Type B pancreatic cell (in vitro differentiated cells): ENCODE measurements around the gene IL17A. TPM values are rescaled to one million over a fixed set of nuclear protein-coding genes. Genes with fewer than 3 reads are reported as not detected.

Source experiments
- DNase-seq: peaks from one replicate; pipeline ENCODE4 v3.0.0; 2021; ENCODE audit warnings: mixed read lengths; ENCODE audit not compliant: unreplicated experiment; ENCODE audit errors: extremely low spot score
- H3K27ac Mint-ChIP-seq: 2 replicates; pipeline ENCODE4 v1.8.0; 2021; ENCODE audit warnings: mild to moderate bottlenecking, mixed read lengths
- H3K27me3 Mint-ChIP-seq: 2 replicates; pipeline ENCODE4 v1.8.0; 2021; ENCODE audit warnings: mixed read lengths
- H3K36me3 Mint-ChIP-seq: 2 replicates; pipeline ENCODE4 v1.8.0; 2021; ENCODE audit warnings: mixed read lengths
- H3K4me1 Mint-ChIP-seq: one replicate; pipeline ENCODE4 v1.8.0; 2021; ENCODE audit warnings: mixed read lengths; ENCODE audit not compliant: unreplicated experiment
- H3K4me3 Mint-ChIP-seq: 2 replicates; pipeline ENCODE4 v1.8.0; 2021; ENCODE audit warnings: mild to moderate bottlenecking, mixed read lengths
- H3K9me3 Mint-ChIP-seq: 2 replicates; pipeline ENCODE4 v1.8.0; 2021; ENCODE audit warnings: mixed read lengths
- long read RNA-seq: library from polyadenylated mRNA; unstranded; transcript quantifications from one replicate; pipeline ENCODE4 v2.0.0, GENCODE V29; 2020
- total RNA-seq: library from RNA; stranded (reverse); gene quantifications from 2 replicates; pipeline ENCODE4 v1.2.1, GENCODE V29; 2021; ENCODE audit warnings: low replicate concordance
- TF ChIP-seq, protein P1 (sequence below): fragments of 200-600 bp; sonication (generic); conservative IDR thresholded peaks from 2 replicates; pipeline ENCODE4 v1.5.0; 2021; ENCODE audit warnings: antibody characterized with exemption, mild to moderate bottlenecking

IL17A gene
- 0.17 TPM in 1 of 2 replicates, not detected in the other for total RNA-seq
- long read RNA-seq = 0 reads

GRCh38 chr6:52186075-52186474 is at the start of gene IL17A:
IL17A (plus strand) TSS chr6:52186375; CDS start chr6:52186432, 57 bp downstream.
- no peaks in the 10 kb centered on the region for H3K9me3 Mint-ChIP-seq
- H3K36me3 Mint-ChIP-seq = no peaks in the 10 kb centered on the region
- no peak within 1 kb of the TSS for H3K4me3 Mint-ChIP-seq
- H3K4me1 Mint-ChIP-seq = no peaks in the 10 kb centered on the region
- TF ChIP-seq, protein P1, sequence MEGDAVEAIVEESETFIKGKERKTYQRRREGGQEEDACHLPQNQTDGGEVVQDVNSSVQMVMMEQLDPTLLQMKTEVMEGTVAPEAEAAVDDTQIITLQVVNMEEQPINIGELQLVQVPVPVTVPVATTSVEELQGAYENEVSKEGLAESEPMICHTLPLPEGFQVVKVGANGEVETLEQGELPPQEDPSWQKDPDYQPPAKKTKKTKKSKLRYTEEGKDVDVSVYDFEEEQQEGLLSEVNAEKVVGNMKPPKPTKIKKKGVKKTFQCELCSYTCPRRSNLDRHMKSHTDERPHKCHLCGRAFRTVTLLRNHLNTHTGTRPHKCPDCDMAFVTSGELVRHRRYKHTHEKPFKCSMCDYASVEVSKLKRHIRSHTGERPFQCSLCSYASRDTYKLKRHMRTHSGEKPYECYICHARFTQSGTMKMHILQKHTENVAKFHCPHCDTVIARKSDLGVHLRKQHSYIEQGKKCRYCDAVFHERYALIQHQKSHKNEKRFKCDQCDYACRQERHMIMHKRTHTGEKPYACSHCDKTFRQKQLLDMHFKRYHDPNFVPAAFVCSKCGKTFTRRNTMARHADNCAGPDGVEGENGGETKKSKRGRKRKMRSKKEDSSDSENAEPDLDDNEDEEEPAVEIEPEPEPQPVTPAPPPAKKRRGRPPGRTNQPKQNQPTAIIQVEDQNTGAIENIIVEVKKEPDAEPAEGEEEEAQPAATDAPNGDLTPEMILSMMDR = no peak
- peaks cover 38% of the 10 kb centered on the region for H3K27me3 Mint-ChIP-seq
- DNase-seq = no peak
- no peak within 1 kb of the TSS for H3K27ac Mint-ChIP-seq

- no peaks in the 10 kb centered on the region for H3K9me3 Mint-ChIP-seq
- peaks cover 20% of the 10 kb centered on the region for H3K27me3 Mint-ChIP-seq
- H3K4me3 Mint-ChIP-seq = no peak overlapping the region
- no peaks in the 10 kb centered on the region for H3K4me1 Mint-ChIP-seq
- TF ChIP-seq, protein P1 = no peak
- DNase-seq = no peak
- H3K36me3 Mint-ChIP-seq = no peaks in the 10 kb centered on the region
- no peak overlapping the region for H3K27ac Mint-ChIP-seq
Observed at GRCh38 chr6:52136934-52137467, 49.2 kb upstream of the IL17A start.

- Mint-ChIP-seq H3K4me1 (no peaks in the 10 kb centered on the region), H3K27me3 (peaks cover 25% of the 10 kb centered on the region), H3K9me3 (no peaks in the 10 kb centered on the region), H3K4me3 (no peak overlapping the region), H3K27ac (no peak overlapping the region), H3K36me3 (no peaks in the 10 kb centered on the region)
- TF ChIP-seq, protein P1 = no peak
- DNase-seq = no peak
Observed at GRCh38 chr6:52138284-52138683, 47.9 kb upstream of the IL17A start.

- H3K27ac Mint-ChIP-seq = no peak overlapping the region
- no peaks in the 10 kb centered on the region for H3K9me3 Mint-ChIP-seq
- no peak for DNase-seq
- H3K4me1 Mint-ChIP-seq = no peaks in the 10 kb centered on the region
- TF ChIP-seq, protein P1 = no peak
- no peaks in the 10 kb centered on the region for H3K36me3 Mint-ChIP-seq
- H3K4me3 Mint-ChIP-seq = no peak overlapping the region
- peaks cover 29% of the 10 kb centered on the region for H3K27me3 Mint-ChIP-seq
Observed at GRCh38 chr6:52139985-52140680, 46.0 kb upstream of the IL17A start.

DNA sequence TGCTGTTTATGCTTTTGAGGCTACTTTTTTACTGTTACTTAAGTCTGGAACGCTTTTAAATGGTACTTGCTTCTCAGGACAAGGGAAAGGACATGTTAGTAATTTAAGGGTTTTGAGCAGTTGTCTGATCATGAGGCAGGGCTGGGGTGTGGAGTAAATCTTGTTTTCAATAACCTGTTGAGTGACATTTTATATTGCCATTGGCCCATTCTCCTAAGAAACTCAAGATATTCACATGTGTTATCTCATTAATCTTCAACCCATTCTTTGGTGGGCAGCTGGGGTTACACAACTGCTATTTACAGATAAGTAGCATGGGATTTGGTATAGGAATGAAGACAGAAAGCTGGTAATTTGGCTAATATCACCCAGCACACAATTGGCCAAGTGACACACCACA is 44.6 kb upstream of the IL17A start:
- no peak for DNase-seq
- Mint-ChIP-seq H3K4me3 (no peak overlapping the region), H3K36me3 (no peaks in the 10 kb centered on the region), H3K27me3 (peaks cover 14% of the 10 kb centered on the region), H3K27ac (no peak overlapping the region), H3K9me3 (no peaks in the 10 kb centered on the region), H3K4me1 (no peaks in the 10 kb centered on the region)
- TF ChIP-seq, protein P1 = no peak
